HG02623 (cell line): ENCODE results near the gene DOLK.

Experiments used
- ATAC-seq: cut with Tn5 transposase; IDR thresholded peaks from one replicate; pipeline ENCODE4 v1.9.1; 2021; ENCODE audit warnings: moderate library complexity; ENCODE audit not compliant: unreplicated experiment

Gene DOLK

DNA sequence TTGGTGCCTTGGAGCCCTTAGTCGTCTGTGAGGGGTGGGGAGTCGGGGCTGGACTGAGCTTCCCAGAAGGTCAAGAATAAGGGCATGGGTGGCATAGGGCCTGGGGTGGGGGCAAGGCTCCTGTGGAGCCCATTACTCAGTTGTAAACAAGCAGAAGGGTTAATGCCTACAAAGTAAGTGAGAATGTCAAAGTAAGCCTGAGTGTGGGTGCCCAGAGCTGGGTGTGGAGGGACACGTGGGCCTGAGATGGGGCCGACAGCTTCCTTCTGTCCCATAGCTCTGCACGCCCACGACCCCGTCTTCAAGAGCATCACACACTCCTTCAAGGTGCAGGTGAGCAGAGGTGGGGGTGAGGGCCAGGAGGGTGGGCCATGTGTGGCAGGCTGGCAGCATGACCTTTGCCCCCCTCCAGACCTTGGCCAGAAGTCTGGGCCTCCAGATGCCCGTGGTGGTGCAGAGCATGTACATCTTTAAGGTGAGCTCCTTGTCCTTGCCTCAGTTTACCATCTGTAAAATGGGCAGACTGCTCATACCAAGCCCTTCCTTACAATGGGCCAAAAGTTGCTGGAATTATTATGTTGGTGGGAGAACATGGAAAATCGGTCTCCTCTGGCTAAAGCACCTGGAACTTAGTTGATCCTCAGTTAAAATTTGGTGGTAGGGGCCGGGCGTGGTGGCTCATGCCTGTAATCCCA lies 11.1 kb downstream of the DOLK start:
- ATAC-seq = no peak

DNA sequence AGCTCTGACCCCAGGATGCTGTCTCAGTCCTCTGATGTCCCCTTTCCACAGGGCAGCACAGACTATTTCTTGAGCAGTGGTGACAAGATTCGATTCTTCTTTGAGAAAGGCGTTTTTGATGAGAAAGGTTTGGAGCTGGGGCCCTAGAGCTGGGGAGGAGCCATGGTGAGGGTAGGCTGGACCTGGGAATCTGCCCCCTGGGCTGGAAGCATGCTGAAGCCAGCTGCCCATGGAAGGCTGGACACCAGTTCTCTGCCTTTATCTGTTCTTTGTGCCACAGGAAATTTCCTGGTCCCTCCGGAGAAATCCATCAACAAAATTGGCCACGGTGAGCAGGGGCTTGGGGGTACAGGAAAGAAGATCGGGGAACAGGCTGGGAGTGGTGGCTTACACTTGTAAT lies 13.7 kb downstream of the DOLK start:
- ATAC-seq = no peak

DNA sequence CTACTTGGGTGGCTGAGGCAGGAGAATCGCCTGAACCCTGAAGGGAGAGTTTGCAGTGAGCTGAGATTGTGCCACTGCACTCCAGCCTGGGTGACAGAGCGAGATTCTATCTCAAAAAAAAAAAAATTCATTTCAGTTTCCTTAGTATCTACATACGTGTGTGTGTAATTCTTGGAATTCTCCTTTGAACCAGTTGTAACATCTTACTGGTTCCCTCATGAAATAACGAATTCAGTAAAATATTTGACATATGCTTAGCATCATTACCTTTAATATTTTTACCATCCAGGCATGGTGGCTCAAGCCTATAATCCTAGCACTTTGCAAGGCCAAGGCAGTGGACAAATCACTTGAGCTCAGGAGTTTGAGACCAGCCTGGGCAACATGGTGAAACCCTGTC lies 17.8 kb downstream of the DOLK start:
- ATAC-seq = no peak

DNA sequence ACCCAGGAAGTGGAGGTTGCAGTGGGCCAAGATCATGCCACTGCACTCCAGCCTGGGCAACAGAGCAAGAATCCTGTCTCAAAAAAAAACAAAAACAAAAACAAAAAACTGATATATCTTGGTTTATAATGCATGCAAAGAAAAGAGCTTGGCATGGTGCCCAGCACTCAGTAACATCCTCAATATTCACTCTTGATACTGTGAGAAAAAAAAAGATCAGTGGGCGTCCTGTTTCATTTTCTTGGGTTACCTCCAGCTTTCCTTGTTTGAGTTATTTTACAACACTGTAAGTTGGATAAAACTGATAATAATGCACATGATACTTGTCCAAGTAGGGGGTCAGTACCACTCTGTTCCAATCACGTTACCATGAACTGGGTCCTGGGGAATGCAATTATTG lies 18.8 kb downstream of the DOLK start:
- no peak for ATAC-seq

DNA sequence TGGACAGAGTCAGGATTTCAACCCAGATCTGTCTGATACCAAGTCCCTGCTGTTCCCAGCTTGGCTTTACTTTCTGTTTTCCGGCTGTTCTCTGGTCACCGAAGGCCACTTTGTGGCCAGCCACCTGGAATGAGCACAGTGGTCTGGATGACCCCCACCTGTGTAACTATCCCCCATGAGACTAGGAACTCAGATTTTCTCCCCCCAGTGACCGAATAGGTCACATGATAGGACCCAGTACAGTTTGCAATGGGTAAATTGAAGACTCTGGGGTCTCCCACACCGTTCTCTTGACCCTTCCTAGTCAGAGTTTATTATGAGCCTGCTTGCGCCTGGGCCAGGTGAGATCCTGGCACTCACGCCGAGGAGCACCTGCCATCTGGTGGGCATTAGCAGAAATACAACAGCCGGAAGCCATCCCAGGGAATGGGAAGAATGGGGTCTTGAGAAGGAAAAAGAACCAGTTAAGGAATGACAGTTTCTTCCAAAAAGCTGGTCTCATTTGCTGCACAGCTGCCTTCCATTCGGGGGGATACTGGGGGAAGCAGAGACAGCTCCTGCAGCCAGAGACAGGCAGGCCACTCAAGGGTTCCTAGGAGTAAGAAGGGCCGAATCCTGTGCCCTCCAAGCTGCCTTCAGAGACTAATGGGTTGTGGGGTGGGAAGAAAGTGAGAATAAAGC lies 19.5 kb downstream of the DOLK start:
- no peak for ATAC-seq

DNA sequence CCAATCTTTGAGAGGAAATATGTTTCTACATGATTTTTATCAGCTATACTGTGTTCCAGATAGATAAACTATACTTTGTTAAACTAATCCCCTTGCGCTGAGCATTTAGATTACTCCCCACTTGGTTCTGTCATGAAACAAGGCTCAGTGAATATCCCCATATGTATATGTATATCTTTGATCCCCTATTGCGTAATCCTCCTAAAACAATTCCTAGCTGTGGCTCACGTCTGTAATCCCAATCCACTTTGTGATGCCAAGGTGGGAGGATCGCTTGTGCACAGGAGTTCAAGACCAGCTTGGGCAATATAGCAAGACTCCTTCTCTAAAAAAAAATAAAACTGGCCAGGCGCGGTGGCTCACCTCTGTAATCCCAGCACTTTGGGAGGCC lies 23.9 kb downstream of the DOLK start:
- no peak for ATAC-seq

DNA sequence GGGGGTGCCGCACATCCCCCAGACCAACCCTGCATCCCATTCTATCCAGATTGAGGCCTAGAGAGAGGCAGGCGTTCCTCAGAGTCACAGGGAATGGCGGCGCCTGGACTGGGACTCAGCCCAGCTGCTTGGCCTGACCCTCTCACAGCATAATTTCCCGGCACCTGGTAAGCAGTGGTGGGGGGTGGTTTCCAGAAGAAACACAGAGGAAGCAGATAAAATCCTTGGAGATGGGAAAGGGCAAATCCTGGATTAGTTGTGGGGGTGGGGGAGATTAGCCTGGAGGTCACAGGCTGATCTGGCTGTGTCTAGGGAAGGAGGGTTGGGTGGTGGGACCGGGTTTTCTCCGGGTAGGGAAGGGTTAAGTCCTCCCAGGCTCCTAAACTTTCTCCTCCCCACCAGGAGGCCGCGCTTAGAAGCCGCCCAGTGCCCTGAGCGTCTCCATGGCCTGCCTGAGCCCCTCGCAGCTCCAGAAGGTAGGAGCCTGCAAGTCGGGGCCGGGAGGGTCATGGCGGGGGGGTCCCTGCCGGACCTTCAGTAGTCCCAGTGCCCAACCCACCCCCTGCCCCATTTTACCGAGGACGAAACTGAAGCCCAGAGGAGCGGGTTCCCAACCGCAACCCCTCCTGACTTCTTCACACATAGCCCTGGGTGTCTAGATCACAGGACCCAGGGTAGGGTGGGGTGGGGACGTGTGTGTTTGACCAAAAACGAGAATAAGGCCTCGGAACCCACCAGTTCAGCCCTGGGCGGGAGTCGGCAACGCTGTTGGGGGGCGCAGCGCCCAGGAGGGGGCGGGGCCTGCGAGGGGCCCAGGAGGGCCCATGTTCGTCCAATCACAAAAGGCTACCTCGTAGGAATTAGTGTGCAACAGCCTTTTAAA lies 25.3 kb downstream of the DOLK start:
- ATAC-seq = no peak

DNA sequence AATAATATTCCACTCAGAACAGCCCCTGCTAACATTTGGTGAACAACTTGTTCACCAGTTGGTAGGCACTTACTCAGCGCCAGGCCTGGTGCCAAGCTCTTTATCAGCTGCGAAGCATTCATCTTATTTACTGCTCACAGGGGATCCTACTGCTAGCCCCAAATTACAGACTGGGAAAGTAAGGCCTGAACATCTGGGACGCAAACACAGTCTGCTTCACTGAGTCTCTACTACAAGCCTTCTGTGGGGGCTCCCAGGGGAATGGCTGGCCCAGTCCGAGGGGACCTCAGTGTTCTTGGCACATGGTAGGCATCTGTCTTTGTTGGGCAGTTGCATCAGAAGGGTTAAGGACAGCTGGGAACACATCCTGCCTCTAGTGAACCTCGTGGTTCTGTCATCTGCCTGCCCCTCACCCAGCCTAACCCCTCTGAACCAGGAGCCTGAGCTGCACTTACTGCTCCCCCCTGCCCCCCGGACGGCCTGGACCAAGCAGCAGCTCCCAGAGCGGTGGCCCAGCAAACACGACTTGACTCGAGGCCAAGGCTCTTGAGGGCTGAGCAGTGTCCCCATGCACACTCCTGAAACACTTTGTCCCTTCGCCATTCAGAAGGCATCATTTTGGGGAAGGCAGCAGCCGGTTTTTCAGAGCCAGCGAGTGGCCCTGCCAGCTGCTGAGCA lies 26.9 kb downstream of the DOLK start, which contains the start of gene PHYHD1:
TSS of gene PHYHD1 (plus strand) at position 602 of the 678 bp plus-strand sequence. CDS start 1,342 bp downstream, outside the sequence.
- ATAC-seq = no peak

DNA sequence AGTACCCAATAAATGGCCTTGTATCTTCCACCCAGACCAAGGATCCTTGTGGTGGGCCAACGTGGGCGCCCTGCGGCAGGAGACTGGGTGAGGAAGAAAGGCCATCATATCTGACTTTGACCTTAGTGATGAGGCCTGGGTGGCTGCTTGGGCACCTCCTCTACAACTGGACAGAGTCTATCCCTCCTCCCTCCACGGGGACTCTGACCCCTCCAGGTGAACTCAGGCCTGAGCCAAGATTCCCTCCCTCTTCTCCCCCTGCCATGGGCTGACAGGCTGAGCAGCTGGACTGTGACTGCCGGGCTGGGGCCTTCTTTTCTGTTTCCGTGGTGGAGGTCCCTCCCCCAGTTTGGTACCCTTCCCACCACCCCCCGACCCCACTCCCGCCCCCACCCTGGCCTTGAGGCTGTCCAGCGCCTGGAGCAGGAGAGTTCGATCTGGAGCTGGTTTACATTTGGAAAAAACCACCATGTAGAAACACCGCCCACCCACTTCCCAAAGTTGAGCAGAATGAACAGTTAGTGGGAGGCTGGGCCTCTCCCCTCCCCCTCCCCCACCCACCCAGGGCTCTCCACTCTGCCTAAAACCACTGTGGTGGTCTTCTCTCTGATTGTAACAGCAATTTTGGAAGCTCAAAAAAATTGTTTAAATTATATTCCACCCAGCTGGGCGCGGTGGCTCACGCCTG lies 27.9 kb downstream of the DOLK start:
- ATAC-seq = no peak

DNA sequence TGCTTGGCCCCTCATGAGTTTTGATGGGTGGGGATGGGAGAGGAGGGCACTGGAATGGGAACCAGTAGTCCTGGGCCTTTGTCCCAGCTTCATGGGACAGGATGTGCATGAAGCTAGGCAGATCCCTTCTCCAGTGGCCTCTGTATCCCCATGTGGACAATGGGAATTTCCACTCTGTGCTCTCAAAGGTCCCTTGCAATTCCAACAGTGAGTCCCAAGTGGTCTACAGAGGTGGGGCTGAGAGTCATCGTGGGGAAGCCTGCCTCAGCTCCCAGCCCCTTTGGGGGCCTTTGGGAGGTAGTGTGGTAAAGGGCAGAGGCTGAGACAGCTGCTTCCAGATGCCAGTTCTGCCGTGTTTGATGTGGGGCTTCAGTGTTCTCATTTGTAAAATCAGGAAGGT lies 28.5 kb downstream of the DOLK start:
- no peak for ATAC-seq

DNA sequence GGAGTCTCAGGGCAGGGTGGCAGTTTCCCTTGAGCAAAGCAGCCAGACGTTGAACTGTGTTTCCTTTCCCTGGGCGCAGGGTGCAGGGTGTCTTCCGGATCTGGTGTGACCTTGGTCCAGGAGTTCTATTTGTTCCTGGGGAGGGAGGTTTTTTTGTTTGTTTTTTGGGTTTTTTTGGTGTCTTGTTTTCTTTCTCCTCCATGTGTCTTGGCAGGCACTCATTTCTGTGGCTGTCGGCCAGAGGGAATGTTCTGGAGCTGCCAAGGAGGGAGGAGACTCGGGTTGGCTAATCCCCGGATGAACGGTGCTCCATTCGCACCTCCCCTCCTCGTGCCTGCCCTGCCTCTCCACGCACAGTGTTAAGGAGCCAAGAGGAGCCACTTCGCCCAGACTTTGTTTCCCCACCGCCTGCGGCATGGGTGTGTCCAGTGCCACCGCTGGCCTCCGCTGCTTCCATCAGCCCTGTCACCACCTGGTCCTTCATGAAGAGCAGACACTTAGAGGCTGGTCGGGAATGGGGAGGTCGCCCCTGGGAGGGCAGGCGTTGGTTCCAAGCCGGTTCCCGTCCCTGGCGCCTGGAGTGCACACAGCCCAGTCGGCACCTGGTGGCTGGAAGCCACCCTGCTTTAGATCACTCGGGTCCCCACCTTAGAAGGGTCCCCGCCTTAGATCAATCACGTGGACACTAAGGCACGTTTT lies 30.1 kb downstream of the DOLK start:
- ATAC-seq = no peak

DNA sequence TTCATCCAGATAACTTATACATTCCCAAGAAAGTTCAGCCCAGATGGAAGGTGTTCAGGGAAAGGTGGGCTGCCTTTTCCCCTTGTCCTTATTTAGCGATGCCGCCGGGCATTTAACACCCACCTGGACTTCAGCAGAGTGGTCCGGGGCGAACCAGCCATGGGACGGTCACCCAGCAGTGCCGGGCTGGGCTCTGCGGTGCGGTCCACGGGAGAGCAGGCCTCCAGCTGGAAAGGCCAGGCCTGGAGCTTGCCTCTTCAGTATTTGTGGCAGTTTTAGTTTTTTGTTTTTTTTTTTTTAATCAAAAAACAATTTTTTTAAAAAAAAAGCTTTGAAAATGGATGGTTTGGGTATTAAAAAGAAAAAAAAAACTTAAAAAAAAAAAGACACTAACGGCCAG lies 30.7 kb downstream of the DOLK start:
- no peak for ATAC-seq

DNA sequence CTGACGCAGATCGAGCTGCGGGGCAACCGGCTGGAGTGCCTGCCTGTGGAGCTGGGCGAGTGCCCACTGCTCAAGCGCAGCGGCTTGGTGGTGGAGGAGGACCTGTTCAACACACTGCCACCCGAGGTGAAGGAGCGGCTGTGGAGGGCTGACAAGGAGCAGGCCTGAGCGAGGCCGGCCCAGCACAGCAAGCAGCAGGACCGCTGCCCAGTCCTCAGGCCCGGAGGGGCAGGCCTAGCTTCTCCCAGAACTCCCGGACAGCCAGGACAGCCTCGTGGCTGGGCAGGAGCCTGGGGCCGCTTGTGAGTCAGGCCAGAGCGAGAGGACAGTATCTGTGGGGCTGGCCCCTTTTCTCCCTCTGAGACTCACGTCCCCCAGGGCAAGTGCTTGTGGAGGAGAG lies 31.2 kb downstream of the DOLK start:
- ATAC-seq = no peak

DNA sequence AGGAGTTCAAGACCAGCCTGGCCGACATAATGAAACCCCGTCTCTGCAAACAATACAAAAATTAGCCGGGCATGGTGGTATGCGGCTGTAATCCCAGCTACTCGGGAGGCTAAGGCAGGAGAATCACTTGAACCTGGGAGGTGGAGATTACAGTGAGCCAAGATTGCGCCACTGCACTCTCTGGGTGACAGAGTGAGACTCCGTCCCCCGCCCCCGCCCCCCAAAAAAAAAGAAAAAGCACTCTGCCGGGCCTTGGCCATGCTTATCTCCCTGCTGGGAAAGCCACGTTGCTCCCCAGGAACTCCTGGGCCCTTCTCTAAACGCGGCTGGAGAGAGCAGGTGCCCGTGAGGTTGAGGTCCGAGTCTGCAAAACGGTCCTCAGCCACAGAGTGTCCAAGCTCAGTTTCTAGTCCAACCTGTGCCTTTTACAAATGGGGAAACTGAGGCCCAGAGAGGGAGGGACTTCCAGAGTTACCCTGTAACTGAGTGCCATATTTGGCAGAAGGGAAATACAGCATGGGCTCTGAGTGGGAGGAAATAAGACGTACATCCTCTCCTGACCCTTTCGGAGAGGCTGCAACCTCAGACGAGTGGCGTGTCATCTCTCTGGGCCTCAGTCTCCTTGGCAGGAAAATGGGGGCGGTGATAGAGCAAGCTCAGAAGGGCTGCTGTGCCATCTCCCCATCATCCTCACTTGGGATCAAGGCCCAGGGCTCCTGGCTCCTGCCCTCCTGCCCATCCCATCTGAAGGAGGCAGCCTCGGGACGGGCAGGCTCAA lies 33.2 kb downstream of the DOLK start:
- no peak for ATAC-seq

DNA sequence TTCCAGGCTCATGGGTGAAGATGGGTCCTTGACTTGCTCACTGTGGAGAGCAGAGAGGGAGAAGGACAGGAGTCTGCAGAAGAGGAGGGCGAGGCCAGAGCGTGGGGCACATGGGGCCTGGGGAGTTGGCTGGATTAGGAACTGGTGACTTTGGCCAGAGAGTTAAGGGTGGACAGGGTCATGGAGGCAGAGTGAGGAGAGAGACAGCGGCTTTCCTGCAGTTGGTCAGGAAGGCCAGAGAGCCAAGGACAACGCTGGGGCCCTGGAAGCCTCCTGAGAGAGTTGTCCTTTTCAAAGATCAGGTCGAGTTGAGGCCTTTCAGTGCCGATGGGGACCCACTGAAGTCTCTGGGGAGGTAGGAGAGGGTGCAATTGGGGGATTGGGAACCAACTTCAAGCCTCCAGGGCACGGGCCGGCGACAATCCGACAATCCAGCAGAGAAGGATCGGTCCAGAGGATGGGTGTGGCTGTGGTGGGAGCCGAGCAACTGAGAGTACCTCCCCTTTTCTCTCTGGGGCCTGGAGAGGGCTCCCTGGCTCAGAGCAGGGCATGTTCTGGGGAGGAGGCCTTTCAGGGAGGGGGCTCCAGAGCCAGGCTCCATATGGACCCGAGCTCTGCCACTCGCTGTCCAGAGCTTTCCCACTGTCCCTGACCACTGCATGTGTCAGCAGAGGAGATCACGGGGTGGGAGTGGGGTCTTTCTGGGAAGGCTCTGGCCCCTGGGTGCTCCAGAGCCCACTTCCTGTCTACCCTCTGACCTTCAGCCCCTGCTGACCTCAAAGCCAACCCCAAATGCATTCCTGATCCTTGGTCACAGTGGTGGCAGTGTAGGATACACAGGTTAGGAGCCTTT lies 34.1 kb downstream of the DOLK start:
- no peak for ATAC-seq

DNA sequence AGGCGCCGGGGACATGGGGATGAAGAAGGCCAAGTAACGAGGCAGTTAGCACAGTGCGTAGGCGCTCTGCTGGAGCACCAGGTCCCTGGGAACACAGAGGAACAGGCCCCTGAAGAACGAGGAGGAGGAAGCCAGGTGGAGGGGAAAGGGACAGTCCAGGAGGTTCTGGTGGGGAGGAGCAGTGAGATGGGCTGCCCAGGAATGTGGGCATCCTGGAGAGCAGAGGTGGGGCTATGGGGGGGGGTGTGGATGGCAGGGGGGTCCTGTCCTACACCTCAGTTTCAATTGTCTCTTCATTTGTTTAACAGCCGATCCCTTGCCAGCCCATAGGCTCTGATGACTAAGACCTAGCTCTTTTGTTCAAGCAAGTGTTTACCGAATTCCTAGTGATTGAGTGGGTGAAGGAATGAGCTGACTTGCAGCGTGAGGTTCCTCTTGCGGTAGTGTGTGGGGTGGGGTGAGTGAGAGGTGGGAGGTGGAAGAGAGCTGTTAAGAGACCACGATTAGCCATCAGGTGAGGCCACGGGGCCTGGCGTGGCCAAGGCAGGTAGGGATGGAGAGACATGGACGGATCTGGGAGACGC lies 35.0 kb downstream of the DOLK start:
- no peak for ATAC-seq

DNA sequence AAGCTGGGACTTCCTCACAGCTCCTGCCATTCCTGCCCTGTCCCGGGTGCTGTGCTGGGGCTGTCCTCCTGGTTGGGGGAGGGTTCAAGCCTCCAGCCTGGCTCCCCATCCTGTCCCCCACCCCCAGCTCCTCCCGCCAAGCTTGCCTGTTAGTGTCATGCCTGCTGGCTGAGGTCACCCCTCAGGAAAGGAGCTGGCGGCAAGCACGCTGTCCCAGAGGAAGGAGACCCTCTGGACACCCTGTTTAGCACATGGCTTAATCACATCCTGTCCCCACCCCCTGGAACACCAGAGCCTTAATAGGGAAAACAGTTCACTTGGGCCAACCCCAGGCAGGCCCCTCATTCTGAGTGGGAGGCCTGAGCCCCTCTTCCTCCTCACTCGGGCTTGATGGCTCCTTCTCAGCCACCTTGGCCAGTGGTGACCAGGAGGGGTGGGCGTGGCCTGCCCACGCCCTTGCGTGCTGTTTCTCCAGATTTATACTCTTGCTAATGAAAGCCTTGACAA lies 35.8 kb downstream of the DOLK start:
- no peak for ATAC-seq

DNA sequence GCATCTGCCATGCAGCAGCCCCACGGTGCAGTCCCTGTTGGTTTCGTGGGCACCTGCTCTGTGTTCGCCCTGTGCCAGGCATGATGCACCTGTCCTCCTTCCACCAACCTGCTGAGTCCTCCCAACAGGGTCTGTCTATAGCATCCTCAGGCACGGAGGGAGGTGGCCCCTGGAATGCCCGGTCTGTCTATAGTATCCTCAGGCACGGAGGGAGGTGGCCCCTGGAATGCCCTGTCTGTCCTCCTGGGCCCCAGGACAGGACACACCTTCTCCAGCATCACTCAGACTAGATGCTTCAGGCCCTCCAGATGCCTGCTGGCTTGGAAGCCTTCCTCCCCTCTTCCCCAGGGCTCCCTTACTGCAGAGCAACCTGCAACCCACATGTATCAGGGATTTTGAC lies 36.5 kb downstream of the DOLK start:
- no peak for ATAC-seq
